ENCODE measurements around the gene SNX17. TPM values are rescaled to one million over a fixed set of nuclear protein-coding genes. Genes with fewer than 3 reads are reported as not detected.

The SNX17 gene
- total and polyA plus RNA-seq, 2 of the 13 experiments (the other 11 are each of a cell fraction or from before 2014, with no cell fraction given) = 75.0 to 109 TPM

DNA sequence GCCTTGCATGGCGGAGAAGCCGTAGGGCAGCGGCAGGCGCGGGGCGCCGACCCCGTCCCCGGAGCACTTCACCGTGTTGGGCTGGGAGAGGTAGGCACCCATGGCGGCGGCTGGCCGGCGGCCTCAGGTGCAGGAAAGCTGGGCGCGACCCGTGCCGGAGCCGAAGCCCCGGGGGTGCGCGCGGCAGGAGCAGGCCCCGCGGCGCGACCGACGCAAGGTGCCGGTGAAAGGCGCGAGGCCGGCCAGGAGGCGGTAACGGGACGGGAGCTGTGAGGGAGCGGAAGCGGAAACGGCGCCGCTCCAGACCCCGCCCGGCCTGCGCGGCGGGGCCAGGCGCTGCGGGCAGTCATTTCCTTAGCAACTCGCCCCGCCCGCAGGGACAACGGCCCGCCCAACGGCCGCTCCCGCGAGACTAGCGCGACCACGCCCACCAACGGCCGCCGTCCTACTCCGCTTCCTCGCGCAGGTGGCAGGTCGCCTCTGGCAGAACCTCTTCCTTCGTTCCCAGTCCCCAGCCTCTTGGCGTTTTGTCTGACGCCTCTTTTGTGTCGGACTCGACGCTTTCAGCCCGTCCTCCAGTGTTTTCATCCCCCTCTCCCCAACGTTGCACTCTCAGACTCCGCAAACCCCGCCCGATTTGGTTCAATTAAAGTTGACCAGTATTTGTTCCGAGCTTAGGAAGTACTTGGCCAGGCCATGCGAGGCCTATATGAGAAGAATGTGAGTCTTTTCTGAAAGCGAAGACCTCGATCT lies 39.1 kb downstream of the SNX17 start, which contains the start of gene PPM1G (continued):
- TF ChIP-seq, protein P1, sequence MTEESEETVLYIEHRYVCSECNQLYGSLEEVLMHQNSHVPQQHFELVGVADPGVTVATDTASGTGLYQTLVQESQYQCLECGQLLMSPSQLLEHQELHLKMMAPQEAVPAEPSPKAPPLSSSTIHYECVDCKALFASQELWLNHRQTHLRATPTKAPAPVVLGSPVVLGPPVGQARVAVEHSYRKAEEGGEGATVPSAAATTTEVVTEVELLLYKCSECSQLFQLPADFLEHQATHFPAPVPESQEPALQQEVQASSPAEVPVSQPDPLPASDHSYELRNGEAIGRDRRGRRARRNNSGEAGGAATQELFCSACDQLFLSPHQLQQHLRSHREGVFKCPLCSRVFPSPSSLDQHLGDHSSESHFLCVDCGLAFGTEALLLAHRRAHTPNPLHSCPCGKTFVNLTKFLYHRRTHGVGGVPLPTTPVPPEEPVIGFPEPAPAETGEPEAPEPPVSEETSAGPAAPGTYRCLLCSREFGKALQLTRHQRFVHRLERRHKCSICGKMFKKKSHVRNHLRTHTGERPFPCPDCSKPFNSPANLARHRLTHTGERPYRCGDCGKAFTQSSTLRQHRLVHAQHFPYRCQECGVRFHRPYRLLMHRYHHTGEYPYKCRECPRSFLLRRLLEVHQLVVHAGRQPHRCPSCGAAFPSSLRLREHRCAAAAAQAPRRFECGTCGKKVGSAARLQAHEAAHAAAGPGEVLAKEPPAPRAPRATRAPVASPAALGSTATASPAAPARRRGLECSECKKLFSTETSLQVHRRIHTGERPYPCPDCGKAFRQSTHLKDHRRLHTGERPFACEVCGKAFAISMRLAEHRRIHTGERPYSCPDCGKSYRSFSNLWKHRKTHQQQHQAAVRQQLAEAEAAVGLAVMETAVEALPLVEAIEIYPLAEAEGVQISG (CRISPR knock-in tag; IDR thresholded peaks at IDR 0.05) = peak; percentile 94
- TF ChIP-seq ZNF781 (CRISPR knock-in tag; IDR thresholded peaks at IDR 0.05; ENCODE audit: borderline replicate concordance, not compliant biosample characterization) = peak; percentile 94
- TF ChIP-seq SMAD3 (CRISPR knock-in tag; IDR thresholded peaks at IDR 0.05) = no peak
- TF ChIP-seq, protein P2, sequence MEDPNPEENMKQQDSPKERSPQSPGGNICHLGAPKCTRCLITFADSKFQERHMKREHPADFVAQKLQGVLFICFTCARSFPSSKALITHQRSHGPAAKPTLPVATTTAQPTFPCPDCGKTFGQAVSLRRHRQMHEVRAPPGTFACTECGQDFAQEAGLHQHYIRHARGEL (CRISPR knock-in tag; IDR thresholded peaks at IDR 0.05) = peak; percentile 57; the same call in 1 of the 2 replicates
- TF ChIP-seq ZC3H4 (CRISPR knock-in tag; IDR thresholded peaks at IDR 0.05; ENCODE audit: borderline replicate concordance) = peak; percentile 88; the same call in 1 of the 2 replicates
- TF ChIP-seq ZNF468 (CRISPR knock-in tag; IDR thresholded peaks at IDR 0.05) = 0 out of 2 replicates have a peak, but pooled peaks have one; percentile 84
- peak; percentile 97 for TF ChIP-seq ZSCAN21 (CRISPR knock-in tag; IDR thresholded peaks at IDR 0.05; ENCODE audit: borderline replicate concordance)
- peak; percentile 95 for TF ChIP-seq SP4 (CRISPR knock-in tag; IDR thresholded peaks at IDR 0.05)
- TF ChIP-seq ESRRA (CRISPR knock-in tag; IDR thresholded peaks at IDR 0.05; ENCODE audit: low read depth) = peak; percentile 85
- TF ChIP-seq, protein P3, sequence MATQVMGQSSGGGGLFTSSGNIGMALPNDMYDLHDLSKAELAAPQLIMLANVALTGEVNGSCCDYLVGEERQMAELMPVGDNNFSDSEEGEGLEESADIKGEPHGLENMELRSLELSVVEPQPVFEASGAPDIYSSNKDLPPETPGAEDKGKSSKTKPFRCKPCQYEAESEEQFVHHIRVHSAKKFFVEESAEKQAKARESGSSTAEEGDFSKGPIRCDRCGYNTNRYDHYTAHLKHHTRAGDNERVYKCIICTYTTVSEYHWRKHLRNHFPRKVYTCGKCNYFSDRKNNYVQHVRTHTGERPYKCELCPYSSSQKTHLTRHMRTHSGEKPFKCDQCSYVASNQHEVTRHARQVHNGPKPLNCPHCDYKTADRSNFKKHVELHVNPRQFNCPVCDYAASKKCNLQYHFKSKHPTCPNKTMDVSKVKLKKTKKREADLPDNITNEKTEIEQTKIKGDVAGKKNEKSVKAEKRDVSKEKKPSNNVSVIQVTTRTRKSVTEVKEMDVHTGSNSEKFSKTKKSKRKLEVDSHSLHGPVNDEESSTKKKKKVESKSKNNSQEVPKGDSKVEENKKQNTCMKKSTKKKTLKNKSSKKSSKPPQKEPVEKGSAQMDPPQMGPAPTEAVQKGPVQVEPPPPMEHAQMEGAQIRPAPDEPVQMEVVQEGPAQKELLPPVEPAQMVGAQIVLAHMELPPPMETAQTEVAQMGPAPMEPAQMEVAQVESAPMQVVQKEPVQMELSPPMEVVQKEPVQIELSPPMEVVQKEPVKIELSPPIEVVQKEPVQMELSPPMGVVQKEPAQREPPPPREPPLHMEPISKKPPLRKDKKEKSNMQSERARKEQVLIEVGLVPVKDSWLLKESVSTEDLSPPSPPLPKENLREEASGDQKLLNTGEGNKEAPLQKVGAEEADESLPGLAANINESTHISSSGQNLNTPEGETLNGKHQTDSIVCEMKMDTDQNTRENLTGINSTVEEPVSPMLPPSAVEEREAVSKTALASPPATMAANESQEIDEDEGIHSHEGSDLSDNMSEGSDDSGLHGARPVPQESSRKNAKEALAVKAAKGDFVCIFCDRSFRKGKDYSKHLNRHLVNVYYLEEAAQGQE (IDR thresholded peaks at IDR 0.05; ENCODE audit: borderline replicate concordance in 1 of 2, low read depth in 1 of 2, low read length in 2 of 2) = peak in 1 of 2 experiments; percentile 79; a peak in 1 of 4 replicates
- peak; percentile 84 for TF ChIP-seq TEAD3 (CRISPR knock-in tag; optimal IDR thresholded peaks at IDR 0.05; ENCODE audit: borderline replicate concordance)
- peak; percentile 88 for TF ChIP-seq HOXA3 (CRISPR knock-in tag; IDR thresholded peaks at IDR 0.05)
- 0 out of 2 replicates have a peak, but pooled peaks have one; percentile 50 for TF ChIP-seq MIER2 (CRISPR knock-in tag; IDR thresholded peaks at IDR 0.05)
- TF ChIP-seq, protein P4, sequence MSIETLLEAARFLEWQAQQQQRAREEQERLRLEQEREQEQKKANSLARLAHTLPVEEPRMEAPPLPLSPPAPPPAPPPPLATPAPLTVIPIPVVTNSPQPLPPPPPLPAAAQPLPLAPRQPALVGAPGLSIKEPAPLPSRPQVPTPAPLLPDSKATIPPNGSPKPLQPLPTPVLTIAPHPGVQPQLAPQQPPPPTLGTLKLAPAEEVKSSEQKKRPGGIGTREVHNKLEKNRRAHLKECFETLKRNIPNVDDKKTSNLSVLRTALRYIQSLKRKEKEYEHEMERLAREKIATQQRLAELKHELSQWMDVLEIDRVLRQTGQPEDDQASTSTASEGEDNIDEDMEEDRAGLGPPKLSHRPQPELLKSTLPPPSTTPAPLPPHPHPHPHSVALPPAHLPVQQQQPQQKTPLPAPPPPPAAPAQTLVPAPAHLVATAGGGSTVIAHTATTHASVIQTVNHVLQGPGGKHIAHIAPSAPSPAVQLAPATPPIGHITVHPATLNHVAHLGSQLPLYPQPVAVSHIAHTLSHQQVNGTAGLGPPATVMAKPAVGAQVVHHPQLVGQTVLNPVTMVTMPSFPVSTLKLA (IDR thresholded peaks at IDR 0.05) = peak; percentile 54
- peak; percentile 83; the same call in 1 of the 2 replicates for TF ChIP-seq FIP1L1 (IDR thresholded peaks at IDR 0.05; ENCODE audit: borderline replicate concordance, insufficient read depth, low read depth, low read length)
- TF ChIP-seq MATR3 (CRISPR knock-in tag; IDR thresholded peaks at IDR 0.05) = no peak
- TF ChIP-seq ZFP41 (CRISPR knock-in tag; IDR thresholded peaks at IDR 0.05; ENCODE audit: borderline replicate concordance) = no peak
- TF ChIP-seq ISX (CRISPR knock-in tag; conservative IDR thresholded peaks at IDR 0.05) = 0 out of 2 replicates have a peak, but pooled peaks have one; percentile 73
- TF ChIP-seq, protein P5, sequence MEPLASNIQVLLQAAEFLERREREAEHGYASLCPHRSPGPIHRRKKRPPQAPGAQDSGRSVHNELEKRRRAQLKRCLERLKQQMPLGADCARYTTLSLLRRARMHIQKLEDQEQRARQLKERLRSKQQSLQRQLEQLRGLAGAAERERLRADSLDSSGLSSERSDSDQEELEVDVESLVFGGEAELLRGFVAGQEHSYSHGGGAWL (CRISPR knock-in tag; IDR thresholded peaks at IDR 0.05) = peak; percentile 93; the same call in 1 of the 2 replicates
- peak; percentile 91; the same call in 1 of the 2 replicates for TF ChIP-seq ZC3H13 (CRISPR knock-in tag; IDR thresholded peaks at IDR 0.05)

All from HepG2 (cell line).